NB4 (cell line): ENCODE data around the gene KRTAP5-8.

Experiments used
- MAX ChIP-seq: IDR thresholded peaks from 2 replicates; pipeline ENCODE4 v1.6.1; 2011; ENCODE audit warnings: low read depth, low read length
- POLR2A ChIP-seq: IDR thresholded peaks from 2 replicates; pipeline ENCODE4 v1.6.1; 2011; ENCODE audit warnings: mild to moderate bottlenecking; ENCODE audit not compliant: insufficient read length; ENCODE audit errors: extremely low read depth
- TF ChIP-seq, protein P1 (sequence below): IDR thresholded peaks from one replicate; pipeline ENCODE4 v1.5.1; 2012; ENCODE audit warnings: low read depth, low read length

DNA sequence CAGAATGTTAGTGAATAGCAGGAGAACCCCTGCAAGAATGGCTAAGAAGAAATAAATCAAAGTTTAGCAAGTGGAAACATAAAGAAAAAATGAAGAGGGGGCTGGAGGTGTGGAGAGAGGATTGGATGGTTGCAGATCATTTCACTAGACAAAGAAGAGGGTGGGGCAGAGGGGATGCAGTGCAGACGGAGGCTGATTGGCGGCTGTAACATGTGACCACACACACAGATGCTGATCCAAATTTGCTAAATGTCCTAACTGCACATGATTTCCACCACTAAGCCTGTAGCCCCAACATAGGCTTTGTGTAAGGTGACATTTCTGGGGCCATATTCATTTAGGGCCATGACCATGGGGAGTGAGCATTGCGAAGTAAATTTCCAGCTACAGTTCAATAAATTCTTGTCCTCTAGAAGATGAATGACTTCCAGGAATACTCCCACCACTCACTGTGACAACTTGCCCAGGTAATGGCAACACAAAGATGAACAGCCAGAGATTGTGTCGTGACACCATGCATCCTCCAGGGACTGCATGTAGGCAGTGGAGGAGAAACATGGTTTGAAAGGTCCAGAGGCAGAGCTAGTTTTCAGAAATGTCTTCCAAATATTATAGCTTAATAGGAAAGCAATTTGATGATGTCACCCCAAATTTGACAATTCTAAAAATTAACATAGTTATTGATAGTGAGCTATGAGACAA lies 38.0 kb downstream of the KRTAP5-8 start:
- TF ChIP-seq, protein P1, sequence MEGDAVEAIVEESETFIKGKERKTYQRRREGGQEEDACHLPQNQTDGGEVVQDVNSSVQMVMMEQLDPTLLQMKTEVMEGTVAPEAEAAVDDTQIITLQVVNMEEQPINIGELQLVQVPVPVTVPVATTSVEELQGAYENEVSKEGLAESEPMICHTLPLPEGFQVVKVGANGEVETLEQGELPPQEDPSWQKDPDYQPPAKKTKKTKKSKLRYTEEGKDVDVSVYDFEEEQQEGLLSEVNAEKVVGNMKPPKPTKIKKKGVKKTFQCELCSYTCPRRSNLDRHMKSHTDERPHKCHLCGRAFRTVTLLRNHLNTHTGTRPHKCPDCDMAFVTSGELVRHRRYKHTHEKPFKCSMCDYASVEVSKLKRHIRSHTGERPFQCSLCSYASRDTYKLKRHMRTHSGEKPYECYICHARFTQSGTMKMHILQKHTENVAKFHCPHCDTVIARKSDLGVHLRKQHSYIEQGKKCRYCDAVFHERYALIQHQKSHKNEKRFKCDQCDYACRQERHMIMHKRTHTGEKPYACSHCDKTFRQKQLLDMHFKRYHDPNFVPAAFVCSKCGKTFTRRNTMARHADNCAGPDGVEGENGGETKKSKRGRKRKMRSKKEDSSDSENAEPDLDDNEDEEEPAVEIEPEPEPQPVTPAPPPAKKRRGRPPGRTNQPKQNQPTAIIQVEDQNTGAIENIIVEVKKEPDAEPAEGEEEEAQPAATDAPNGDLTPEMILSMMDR, result no peak
- TF ChIP-seq MAX, result no peak
- TF ChIP-seq POLR2A, result no peak
